HEK293 (cell line): ENCODE data around the gene TNS1.

ENCODE experiments used
- CTCF ChIA-PET: fragments of 350-600 bp; formaldehyde crosslinking; extraction: SDS; loops from one replicate; lab custom pipeline; 2021; ENCODE audit warnings: antibody characterized with exemption; lab: Yijun Ruan, JAX
- POLR2A ChIA-PET: fragments of 300-600 bp; formaldehyde crosslinking; extraction: SDS; loops from one replicate; lab custom pipeline; 2020; ENCODE audit warnings: antibody characterized with exemption, inconsistent platforms; lab: Yijun Ruan, JAX
- H3K27ac ChIP-seq: fragments of 200-500 bp; sonication (Bioruptor generic); 2 replicates; pipeline ENCODE4 v1.5.1; 2014; ENCODE audit warnings: low read depth, low read length, control low read depth, inconsistent platforms; ENCODE audit errors: extremely low read depth
- H3K36me3 ChIP-seq, 2 experiments: fragments of 200-500 bp in 1 of 2; sonication (Bioruptor generic) in 1 of 2; 1 replicate in 1 of 2; 2 replicates in 1 of 2; pipeline ENCODE4 v1.5.1; 2014 to 2017; ENCODE audit warnings: inconsistent platforms in 2 of 2, low read length in 2 of 2; ENCODE audit not compliant: control insufficient read depth in 2 of 2, insufficient read depth in 1 of 2
- H3K4me1 ChIP-seq: fragments of 200-500 bp; sonication (Bioruptor generic); 2 replicates; pipeline ENCODE4 v1.5.1; 2014; ENCODE audit warnings: mild to moderate bottlenecking, low read length, inconsistent platforms; ENCODE audit not compliant: control insufficient read depth, insufficient read depth
- H3K4me3 ChIP-seq: 2 replicates; pipeline ENCODE4 v1.5.1; 2011; ENCODE audit warnings: low read depth, mild to moderate bottlenecking, control low read depth, low read length, moderate library complexity
- H3K9me3 ChIP-seq: fragments of 200-500 bp; sonication (Bioruptor generic); 2 replicates; pipeline ENCODE4 v1.5.1; 2014; ENCODE audit warnings: low read depth, low read length, inconsistent platforms; ENCODE audit not compliant: control insufficient read depth, insufficient read depth
- HOXC10 ChIP-seq: sonication (generic); formaldehyde crosslinking; IDR thresholded peaks from 2 replicates; pipeline ENCODE4 v1.8.1; 2023; ENCODE audit warnings: mild to moderate bottlenecking, missing genetic modification reagents
- KLF16 ChIP-seq: fragments of 450-650 bp; formaldehyde crosslinking; IDR thresholded peaks from 2 replicates; pipeline ENCODE4 v1.5.1; 2017; ENCODE audit warnings: missing biosample characterization, missing genetic modification characterization
- OSR2 ChIP-seq: fragments of 450-650 bp; formaldehyde crosslinking; IDR thresholded peaks from 2 replicates; pipeline ENCODE4 v1.5.1; 2016; ENCODE audit warnings: missing biosample characterization, missing genetic modification characterization
- SALL2 ChIP-seq: fragments of 450-650 bp; formaldehyde crosslinking; IDR thresholded peaks from 2 replicates; pipeline ENCODE4 v1.5.0; 2017; ENCODE audit warnings: missing biosample characterization, mild to moderate bottlenecking, missing genetic modification characterization, borderline replicate concordance
- ZBTB21 ChIP-seq: fragments of 450-650 bp; formaldehyde crosslinking; IDR thresholded peaks from 2 replicates; pipeline ENCODE4 v1.5.1; 2017; ENCODE audit warnings: missing biosample characterization, missing genetic modification characterization
- ZNF202 ChIP-seq: fragments of 450-650 bp; formaldehyde crosslinking; IDR thresholded peaks from 2 replicates; pipeline ENCODE4 v1.5.1; 2016; ENCODE audit warnings: missing biosample characterization, missing genetic modification characterization, borderline replicate concordance
- ZNF239 ChIP-seq: fragments of 450-650 bp; formaldehyde crosslinking; IDR thresholded peaks from 2 replicates; pipeline ENCODE4 v1.5.1; 2016; ENCODE audit warnings: missing biosample characterization, missing genetic modification characterization
- ZNF366 ChIP-seq: fragments of 450-650 bp; formaldehyde crosslinking; conservative IDR thresholded peaks from 2 replicates; pipeline ENCODE4 v1.5.1; 2016; ENCODE audit warnings: missing biosample characterization, missing genetic modification characterization
- ZNF404 ChIP-seq: fragments of 450-650 bp; formaldehyde crosslinking; IDR thresholded peaks from 2 replicates; pipeline ENCODE4 v1.5.1; 2017; ENCODE audit warnings: missing biosample characterization, missing genetic modification characterization
- ZNF48 ChIP-seq: fragments of 450-650 bp; formaldehyde crosslinking; IDR thresholded peaks from 2 replicates; pipeline ENCODE4 v1.5.1; 2016; ENCODE audit warnings: missing biosample characterization, missing genetic modification characterization
- ZNF501 ChIP-seq: fragments of 450-650 bp; formaldehyde crosslinking; IDR thresholded peaks from 2 replicates; pipeline ENCODE4 v1.5.1; 2016; ENCODE audit warnings: missing biosample characterization, missing genetic modification characterization
- ZNF529 ChIP-seq: fragments of 450-650 bp; formaldehyde crosslinking; IDR thresholded peaks from 2 replicates; pipeline ENCODE4 v1.5.1; 2017; ENCODE audit warnings: missing genetic modification characterization, missing biosample characterization; ENCODE audit not compliant: insufficient replicate concordance
- ZNF558 ChIP-seq: fragments of 450-650 bp; formaldehyde crosslinking; IDR thresholded peaks from 2 replicates; pipeline ENCODE4 v1.5.1; 2016; ENCODE audit warnings: missing biosample characterization, missing genetic modification characterization
- ZNF600 ChIP-seq: fragments of 450-650 bp; formaldehyde crosslinking; IDR thresholded peaks from 2 replicates; pipeline ENCODE4 v1.5.1; 2016; ENCODE audit warnings: missing biosample characterization, missing genetic modification characterization
- ZNF654 ChIP-seq: fragments of 450-650 bp; formaldehyde crosslinking; IDR thresholded peaks from 2 replicates; pipeline ENCODE4 v1.5.1; 2016; ENCODE audit warnings: low read depth, missing biosample characterization, missing genetic modification characterization
- ZXDB ChIP-seq: fragments of 450-650 bp; formaldehyde crosslinking; IDR thresholded peaks from 2 replicates; pipeline ENCODE4 v1.5.1; 2016; ENCODE audit warnings: missing biosample characterization, missing genetic modification characterization
- TF ChIP-seq, protein P1 (sequence below): fragments of 450-650 bp; formaldehyde crosslinking; IDR thresholded peaks from 2 replicates; pipeline ENCODE4 v1.5.1; 2016; ENCODE audit warnings: missing biosample characterization, missing genetic modification characterization
- TF ChIP-seq, protein P2 (sequence below): fragments of 450-650 bp; formaldehyde crosslinking; IDR thresholded peaks from 2 replicates; pipeline ENCODE4 v1.5.1; 2016; ENCODE audit warnings: missing biosample characterization, missing genetic modification characterization, borderline replicate concordance
- TF ChIP-seq, protein P3 (sequence below): fragments of 450-650 bp; formaldehyde crosslinking; IDR thresholded peaks from 2 replicates; pipeline ENCODE4 v1.5.1; 2016; ENCODE audit warnings: missing biosample characterization, missing genetic modification characterization

Gene TNS1

DNA sequence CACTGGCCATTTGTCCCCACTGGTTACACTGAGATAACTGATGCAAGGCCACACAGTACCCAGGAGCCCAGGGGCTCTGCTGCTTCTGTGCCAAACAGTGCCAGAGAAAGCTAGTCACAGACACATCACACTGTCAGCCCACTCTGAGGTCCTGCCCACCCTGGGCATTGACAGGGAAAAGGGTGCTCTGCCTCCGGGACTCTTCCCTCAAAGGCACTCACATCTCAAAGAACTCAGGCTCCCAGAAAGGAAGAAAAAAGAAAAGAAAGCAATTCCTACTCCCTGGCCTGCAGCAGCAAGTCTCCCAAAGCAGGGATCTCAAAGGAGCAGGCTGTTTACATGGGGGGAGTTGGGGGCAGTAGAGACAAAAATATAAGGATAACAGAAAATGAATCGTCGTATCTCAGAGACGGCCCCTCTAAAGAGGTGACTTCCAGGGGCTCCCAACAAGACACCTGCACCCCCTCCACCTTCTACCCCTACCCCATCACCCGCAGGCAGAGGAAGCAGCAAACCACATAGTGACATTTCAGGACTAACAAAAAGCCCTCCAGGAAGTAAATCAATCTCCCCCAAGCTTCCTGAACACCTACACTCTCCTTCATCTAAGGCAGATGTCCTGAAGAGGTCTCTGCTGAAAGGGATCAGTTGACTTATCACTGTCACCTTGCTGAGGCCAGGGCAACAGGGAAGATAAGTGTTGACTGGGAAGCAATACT is 247.6 kb downstream of the TNS1 start:
- Histone ChIP-seq H3K36me3 (no peaks in the 10 kb centered on the region), H3K27ac (no peak overlapping the region), H3K4me1 (no peaks in the 10 kb centered on the region; the same call in 1 of the 2 replicates)
- POLR2A ChIA-PET, result no interaction called here
- TF ChIP-seq ZNF239 (tag by site-specific recombination), result no peak
- TF ChIP-seq ZNF529 (tag by site-specific recombination), result no peak
- no peak for TF ChIP-seq ZNF202 (tag by site-specific recombination)
- TF ChIP-seq ZNF501 (tag by site-specific recombination), result no peak
- TF ChIP-seq ZNF600 (tag by site-specific recombination), result no peak
- TF ChIP-seq ZBTB21 (tag by site-specific recombination), result no peak
- TF ChIP-seq, protein P1, sequence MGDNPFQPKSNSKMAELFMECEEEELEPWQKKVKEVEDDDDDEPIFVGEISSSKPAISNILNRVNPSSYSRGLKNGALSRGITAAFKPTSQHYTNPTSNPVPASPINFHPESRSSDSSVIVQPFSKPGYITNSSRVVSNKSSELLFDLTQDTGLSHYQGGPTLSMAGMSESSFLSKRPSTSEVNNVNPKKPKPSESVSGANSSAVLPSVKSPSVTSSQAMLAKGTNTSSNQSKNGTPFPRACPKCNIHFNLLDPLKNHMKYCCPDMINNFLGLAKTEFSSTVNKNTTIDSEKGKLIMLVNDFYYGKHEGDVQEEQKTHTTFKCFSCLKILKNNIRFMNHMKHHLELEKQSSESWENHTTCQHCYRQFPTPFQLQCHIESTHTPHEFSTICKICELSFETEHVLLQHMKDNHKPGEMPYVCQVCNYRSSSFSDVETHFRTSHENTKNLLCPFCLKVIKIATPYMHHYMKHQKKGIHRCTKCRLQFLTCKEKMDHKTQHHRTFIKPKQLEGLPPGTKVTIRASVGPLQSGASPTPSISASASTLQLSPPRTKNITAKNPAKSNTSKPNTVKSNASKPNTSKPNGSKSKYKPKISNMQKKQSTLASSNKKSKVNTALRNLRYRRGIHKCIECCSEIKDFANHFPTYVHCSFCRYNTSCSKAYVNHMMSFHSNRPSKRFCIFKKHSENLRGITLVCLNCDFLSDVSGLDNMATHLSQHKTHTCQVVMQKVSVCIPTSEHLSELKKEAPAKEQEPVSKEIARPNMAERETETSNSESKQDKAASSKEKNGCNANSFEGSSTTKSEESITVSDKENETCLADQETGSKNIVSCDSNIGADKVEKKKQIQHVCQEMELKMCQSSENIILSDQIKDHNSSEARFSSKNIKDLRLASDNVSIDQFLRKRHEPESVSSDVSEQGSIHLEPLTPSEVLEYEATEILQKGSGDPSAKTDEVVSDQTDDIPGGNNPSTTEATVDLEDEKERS, result no peak
- TF ChIP-seq ZNF366 (tag by site-specific recombination), result no peak
- no peak for TF ChIP-seq OSR2 (tag by site-specific recombination)
- TF ChIP-seq ZNF654 (tag by site-specific recombination), result no peak
- TF ChIP-seq, protein P2, sequence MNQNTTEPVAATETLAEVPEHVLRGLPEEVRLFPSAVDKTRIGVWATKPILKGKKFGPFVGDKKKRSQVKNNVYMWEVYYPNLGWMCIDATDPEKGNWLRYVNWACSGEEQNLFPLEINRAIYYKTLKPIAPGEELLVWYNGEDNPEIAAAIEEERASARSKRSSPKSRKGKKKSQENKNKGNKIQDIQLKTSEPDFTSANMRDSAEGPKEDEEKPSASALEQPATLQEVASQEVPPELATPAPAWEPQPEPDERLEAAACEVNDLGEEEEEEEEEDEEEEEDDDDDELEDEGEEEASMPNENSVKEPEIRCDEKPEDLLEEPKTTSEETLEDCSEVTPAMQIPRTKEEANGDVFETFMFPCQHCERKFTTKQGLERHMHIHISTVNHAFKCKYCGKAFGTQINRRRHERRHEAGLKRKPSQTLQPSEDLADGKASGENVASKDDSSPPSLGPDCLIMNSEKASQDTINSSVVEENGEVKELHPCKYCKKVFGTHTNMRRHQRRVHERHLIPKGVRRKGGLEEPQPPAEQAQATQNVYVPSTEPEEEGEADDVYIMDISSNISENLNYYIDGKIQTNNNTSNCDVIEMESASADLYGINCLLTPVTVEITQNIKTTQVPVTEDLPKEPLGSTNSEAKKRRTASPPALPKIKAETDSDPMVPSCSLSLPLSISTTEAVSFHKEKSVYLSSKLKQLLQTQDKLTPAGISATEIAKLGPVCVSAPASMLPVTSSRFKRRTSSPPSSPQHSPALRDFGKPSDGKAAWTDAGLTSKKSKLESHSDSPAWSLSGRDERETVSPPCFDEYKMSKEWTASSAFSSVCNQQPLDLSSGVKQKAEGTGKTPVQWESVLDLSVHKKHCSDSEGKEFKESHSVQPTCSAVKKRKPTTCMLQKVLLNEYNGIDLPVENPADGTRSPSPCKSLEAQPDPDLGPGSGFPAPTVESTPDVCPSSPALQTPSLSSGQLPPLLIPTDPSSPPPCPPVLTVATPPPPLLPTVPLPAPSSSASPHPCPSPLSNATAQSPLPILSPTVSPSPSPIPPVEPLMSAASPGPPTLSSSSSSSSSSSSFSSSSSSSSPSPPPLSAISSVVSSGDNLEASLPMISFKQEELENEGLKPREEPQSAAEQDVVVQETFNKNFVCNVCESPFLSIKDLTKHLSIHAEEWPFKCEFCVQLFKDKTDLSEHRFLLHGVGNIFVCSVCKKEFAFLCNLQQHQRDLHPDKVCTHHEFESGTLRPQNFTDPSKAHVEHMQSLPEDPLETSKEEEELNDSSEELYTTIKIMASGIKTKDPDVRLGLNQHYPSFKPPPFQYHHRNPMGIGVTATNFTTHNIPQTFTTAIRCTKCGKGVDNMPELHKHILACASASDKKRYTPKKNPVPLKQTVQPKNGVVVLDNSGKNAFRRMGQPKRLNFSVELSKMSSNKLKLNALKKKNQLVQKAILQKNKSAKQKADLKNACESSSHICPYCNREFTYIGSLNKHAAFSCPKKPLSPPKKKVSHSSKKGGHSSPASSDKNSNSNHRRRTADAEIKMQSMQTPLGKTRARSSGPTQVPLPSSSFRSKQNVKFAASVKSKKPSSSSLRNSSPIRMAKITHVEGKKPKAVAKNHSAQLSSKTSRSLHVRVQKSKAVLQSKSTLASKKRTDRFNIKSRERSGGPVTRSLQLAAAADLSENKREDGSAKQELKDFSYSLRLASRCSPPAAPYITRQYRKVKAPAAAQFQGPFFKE (tag by site-specific recombination), result no peak
- TF ChIP-seq SALL2 (tag by site-specific recombination), result no peak
- TF ChIP-seq ZXDB (tag by site-specific recombination), result no peak
- TF ChIP-seq ZNF48 (tag by site-specific recombination), result no peak
- TF ChIP-seq KLF16 (tag by site-specific recombination), result no peak
- TF ChIP-seq ZNF404 (tag by site-specific recombination), result no peak
- no peak for TF ChIP-seq HOXC10 (CRISPR knock-in tag)
- TF ChIP-seq ZNF558 (tag by site-specific recombination), result no peak
- TF ChIP-seq, protein P3, sequence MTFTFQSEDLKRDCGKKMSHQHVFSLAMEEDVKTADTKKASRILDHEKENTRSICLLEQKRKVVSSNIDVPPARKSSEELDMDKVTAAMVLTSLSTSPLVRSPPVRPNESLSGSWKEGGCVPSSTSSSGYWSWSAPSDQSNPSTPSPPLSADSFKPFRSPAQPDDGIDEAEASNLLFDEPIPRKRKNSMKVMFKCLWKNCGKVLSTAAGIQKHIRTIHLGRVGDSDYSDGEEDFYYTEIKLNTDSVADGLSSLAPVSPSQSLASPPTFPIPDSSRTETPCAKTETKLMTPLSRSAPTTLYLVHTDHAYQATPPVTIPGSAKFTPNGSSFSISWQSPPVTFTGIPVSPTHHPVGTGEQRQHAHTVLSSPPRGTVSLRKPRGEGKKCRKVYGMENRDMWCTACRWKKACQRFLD (tag by site-specific recombination), result no peak
- TF ChIP-seq, all 188 proteins: peak for 0
- CTCF ChIA-PET, result interaction anchor here (0.5 to 1.7 kb wide), 14 partner anchors 27 to 1243 kb away, joined by 3 to 7 read pairs (median 4); no protein-coding TSS in a partner anchor
- H3K9me3 ChIP-seq, result no peaks in the 10 kb centered on the region
- H3K4me3 ChIP-seq, result no peak overlapping the region
